ENCODE results near the gene SNORC. TPM values are rescaled to one million over a fixed set of nuclear protein-coding genes. Genes with fewer than 3 reads are reported as not detected.

The SNORC gene
- total RNA-seq, 4 donors from 2014 or later = 0.54 to 11.6 (median 2.2) TPM; not detected in 1

GRCh38 chr2:232885264-232885961, 15.3 kb downstream of the SNORC start:
- no peak for TF ChIP-seq EP300 (IDR thresholded peaks at IDR 0.05)
- no peak for TF ChIP-seq POLR2A (IDR thresholded peaks at IDR 0.05)
- TF ChIP-seq POLR2AphosphoS5 (IDR thresholded peaks at IDR 0.05) = no peak
- TF ChIP-seq CTCF (IDR thresholded peaks at IDR 0.05) = no peak
- Histone ChIP-seq H3K36me3 (no peaks in the 10 kb centered on the region), H3K27ac (no peak overlapping the region), H3K27me3 (peaks cover 53% of the 10 kb centered on the region), H3K4me1 (no peaks in the 10 kb centered on the region), H3K4me3 (no peak overlapping the region), H3K9me3 (no peaks in the 10 kb centered on the region)
- ATAC-seq = no peak
- WGBS, 2 donors (ENCODE audit: low coverage in 1 of 2) = 79 to 89% methylated on average over 5 to 7 of the region's 25 CpGs

- H3K4me3 ChIP-seq = no peak overlapping the region
- no peak overlapping the region for H3K27ac ChIP-seq
- peaks cover 61% of the 10 kb centered on the region for H3K27me3 ChIP-seq
- WGBS, 2 donors (ENCODE audit: low coverage in 1 of 2) = 79 to 83% methylated on average over 7 to 11 of the region's 11 CpGs
- H3K4me1 ChIP-seq = no peaks in the 10 kb centered on the region
- no peaks in the 10 kb centered on the region for H3K36me3 ChIP-seq
- ATAC-seq = no peak
- TF ChIP-seq POLR2AphosphoS5 (IDR thresholded peaks at IDR 0.05) (no peak), CTCF (IDR thresholded peaks at IDR 0.05) (no peak), EP300 (IDR thresholded peaks at IDR 0.05) (no peak), POLR2A (IDR thresholded peaks at IDR 0.05) (no peak)
- H3K9me3 ChIP-seq = no peaks in the 10 kb centered on the region
These were observed 16.1 kb downstream of the SNORC start for GRCh38 chr2:232886176-232886575.

GRCh38 chr2:232886632-232887031, 16.6 kb downstream of the SNORC start:
- H3K4me1 ChIP-seq = no peaks in the 10 kb centered on the region
- no peak for TF ChIP-seq EP300 (IDR thresholded peaks at IDR 0.05)
- no peak for TF ChIP-seq POLR2AphosphoS5 (IDR thresholded peaks at IDR 0.05)
- no peak for TF ChIP-seq POLR2A (IDR thresholded peaks at IDR 0.05)
- TF ChIP-seq CTCF (IDR thresholded peaks at IDR 0.05) = no peak
- peaks cover 65% of the 10 kb centered on the region for H3K27me3 ChIP-seq
- no peaks in the 10 kb centered on the region for H3K9me3 ChIP-seq
- H3K4me3 ChIP-seq = no peak overlapping the region
- 60 to 69% methylated on average over 1 to 4 of the region's 7 CpGs for WGBS, 2 donors (ENCODE audit: low coverage in 1 of 2)
- H3K27ac ChIP-seq = no peak overlapping the region
- H3K36me3 ChIP-seq = no peaks in the 10 kb centered on the region
- no peak for ATAC-seq

- H3K27ac ChIP-seq = no peak overlapping the region
- TF ChIP-seq POLR2A (IDR thresholded peaks at IDR 0.05) (no peak), EP300 (IDR thresholded peaks at IDR 0.05) (no peak), CTCF (IDR thresholded peaks at IDR 0.05) (no peak), POLR2AphosphoS5 (IDR thresholded peaks at IDR 0.05) (no peak)
- no peaks in the 10 kb centered on the region for H3K36me3 ChIP-seq
- no peak overlapping the region for H3K4me3 ChIP-seq
- no peak for ATAC-seq
- H3K27me3 ChIP-seq = peaks cover 72% of the 10 kb centered on the region
- H3K4me1 ChIP-seq = no peaks in the 10 kb centered on the region
- no peaks in the 10 kb centered on the region for H3K9me3 ChIP-seq
- WGBS, 2 donors (ENCODE audit: low coverage in 1 of 2) = 66 to 83% methylated on average over 2 to 5 of the region's 15 CpGs
These were observed 17.2 kb downstream of the SNORC start for GRCh38 chr2:232887171-232887850.
